Measurements from ENCODE around the gene EDC3. TPM values are rescaled to one million over a fixed set of nuclear protein-coding genes. Genes with fewer than 3 reads are reported as not detected.
"Not testable (repeated sequence)": the region's sequence is repeated elsewhere in the genome, so short reads cannot be mapped to it uniquely, and the experiment has no call there.

EDC3 gene
- total RNA-seq, 1 donor from 2014 or later: 9.5 TPM

GRCh38 chr15:74653426-74654102 is 42.3 kb downstream of the EDC3 start:
- DNase-seq (ENCODE audit: low read depth): peak; percentile 96

GRCh38 chr15:74651242-74651741 is 44.5 kb downstream of the EDC3 start:
- DNase-seq (ENCODE audit: low read depth): peak; percentile 32

DNA sequence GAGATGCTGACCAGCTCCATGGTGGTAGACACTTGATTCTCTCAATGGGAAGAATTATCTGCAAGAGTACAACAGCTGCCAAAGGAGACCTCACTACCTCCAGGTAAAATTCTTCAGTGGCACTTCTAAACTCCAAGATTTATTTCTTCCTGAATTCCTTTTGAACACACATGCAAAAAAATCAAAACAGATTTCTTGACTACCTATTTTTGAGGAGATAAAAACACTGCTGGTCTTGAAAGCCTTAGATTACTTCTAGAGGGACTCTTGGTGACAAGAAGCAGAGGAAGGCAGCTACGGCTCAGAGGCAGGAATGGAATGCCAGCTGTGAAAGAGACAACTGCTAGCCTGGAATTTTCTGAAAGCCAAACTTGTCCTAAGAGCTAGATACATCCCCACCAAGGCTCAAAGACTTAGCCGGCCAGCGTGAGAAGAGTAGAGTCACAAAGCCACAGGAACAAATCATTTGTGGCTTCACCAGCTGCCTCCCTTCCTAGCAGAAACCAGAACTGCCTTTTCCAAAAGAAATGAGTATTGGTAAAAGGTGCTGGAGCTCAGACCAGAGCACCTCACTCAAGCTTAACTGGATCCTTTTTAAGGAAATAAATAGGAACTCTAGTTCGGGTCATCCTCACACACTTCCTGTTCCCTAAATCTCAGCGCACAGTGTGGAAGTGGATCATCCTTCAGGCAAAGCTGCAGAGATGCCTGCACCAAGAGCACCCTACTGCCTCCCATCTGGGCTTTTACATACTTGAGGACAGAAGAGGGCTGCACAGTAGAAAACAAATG is 47.6 kb downstream of the EDC3 start:
- peak; percentile 97 for DNase-seq (ENCODE audit: low read depth)

DNA sequence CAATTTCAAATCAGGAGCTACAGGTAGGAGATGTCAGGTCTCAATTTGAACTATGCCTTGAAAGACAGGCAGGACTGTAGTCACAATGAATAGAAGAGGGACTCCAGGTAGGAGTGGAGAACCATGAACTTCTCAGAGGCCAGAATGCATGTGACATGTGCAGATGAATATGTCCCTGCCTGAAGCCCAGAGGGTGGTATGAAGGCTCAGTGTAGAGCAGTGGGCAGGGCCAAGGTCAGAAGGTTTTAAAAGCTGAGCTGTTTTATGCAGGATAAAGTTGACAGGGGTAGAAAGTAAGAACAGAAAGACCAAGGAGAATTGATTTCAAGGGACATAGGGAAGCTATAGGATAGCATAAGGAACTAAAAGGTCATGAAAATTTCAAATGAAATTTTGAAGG is 49.3 kb downstream of the EDC3 start:
- no peak for DNase-seq (ENCODE audit: low read depth)

DNA sequence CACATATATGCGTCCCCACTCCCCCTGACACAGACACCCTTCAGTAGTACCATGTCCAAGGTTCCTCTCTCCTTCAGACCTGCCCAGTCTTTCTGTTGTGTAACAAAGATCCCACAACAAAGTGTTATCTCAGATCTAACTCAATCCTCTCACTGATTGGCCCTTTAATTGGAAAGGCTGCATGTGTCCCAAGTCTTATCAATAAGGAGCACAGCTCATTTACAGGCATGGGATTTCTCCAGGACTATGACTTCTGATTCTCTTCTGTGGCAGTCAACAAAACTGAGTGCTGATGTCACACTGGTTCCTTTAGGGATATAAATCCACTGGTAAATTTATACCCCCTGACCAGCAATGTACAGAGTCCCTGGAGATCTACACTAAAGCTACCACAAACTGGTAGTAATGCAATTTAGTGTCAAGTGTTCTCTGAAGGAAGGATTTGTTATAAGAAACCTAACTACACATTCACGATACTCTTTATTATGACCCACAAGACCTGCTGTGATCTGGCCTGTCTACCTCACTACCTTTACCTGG is 52.1 kb downstream of the EDC3 start:
- no peak for DNase-seq (ENCODE audit: low read depth)

- no peak for DNase-seq (ENCODE audit: low read depth)
Measured at GRCh38 chr15:74642734-74643664, 52.8 kb downstream of the EDC3 start.

GRCh38 chr15:74642348-74642733 is 53.5 kb downstream of the EDC3 start:
- no peak for DNase-seq (ENCODE audit: low read depth)

- DNase-seq (ENCODE audit: low read depth): no peak
Measured at GRCh38 chr15:74641151-74641550, 54.7 kb downstream of the EDC3 start.

DNA sequence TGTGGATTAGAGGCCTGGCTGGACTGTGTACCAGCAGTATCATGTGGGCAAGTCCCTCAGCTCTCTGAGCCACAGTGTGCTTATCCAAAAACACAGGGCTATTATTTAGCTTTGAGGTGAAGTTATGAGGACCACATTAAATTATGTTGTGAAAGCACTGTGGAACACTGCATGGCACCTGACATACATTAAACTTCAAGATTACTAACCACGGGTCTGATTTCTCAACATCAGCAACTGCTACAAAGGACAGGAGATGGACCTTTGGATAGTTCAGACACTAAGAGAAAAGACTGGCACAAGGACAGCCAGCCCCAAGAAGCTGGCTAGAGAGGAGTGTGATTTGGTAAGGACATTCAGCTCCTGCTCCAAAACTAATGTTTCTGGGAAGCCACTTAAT is 58.8 kb downstream of the EDC3 start:
- DNase-seq (ENCODE audit: low read depth): no peak

GRCh38 chr15:74635228-74635627 is 60.6 kb downstream of the EDC3 start:
- peak; percentile 65 for DNase-seq (ENCODE audit: low read depth)

DNA sequence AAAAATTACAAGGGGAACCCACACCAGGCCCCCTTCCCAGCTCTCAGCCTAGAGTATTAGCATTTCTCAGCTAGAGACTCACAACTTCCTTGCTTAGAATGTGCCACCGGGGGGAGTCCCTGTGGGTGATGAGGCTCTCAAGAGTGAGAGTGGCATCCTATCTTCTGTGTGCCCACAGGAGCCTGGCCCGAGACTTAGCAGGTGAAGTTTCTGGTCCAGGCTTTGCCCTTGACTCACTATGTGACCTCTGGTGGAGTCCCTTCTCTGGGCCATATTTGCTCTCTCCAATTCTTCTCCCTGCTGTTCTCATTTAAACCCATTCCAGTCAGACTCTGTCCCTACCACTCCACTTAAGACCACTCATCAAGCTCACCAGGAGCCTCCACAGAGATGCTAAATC is 62.0 kb downstream of the EDC3 start:
- DNase-seq (ENCODE audit: low read depth): no peak

GRCh38 chr15:74632601-74633000 is 63.2 kb downstream of the EDC3 start:
- no peak for DNase-seq (ENCODE audit: low read depth)

GRCh38 chr15:74631935-74632560 is 63.8 kb downstream of the EDC3 start:
- peak; percentile 64 for DNase-seq (ENCODE audit: low read depth)

DNA sequence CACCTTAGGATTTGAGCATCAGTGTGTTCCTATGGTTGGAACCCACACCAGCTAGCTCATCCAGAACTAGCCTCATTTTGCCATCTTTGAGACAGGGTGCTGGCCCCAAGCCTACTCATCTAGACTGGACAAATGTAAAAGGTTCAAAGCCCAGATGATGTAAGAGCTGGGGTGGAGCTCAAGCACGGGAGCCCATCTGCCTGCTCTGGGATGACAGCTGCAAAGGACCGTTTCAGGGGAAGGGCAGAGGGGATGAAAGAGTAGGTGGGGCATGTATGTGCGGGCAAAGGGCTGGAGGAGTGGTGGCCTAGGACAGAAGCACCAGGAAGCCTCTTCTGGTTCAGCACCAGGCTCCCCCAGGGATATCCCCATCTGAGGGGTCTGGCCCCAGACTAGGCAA is 64.4 kb downstream of the EDC3 start:
- peak; percentile 78 for DNase-seq (ENCODE audit: low read depth)

DNA sequence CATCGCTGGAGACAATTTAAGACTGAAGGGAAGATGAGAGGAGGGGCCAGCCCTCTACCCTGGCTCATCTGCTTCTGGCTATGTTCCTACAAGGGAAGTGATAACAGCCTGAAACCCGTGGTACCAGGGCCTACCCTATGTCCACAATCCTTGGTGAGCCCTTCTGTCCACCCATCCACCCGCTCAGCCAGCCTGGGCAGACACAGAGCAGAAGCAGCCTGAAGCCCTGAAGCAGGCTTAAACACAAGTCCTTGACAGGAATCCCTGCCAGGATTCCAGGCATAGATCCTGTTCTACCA is 64.8 kb downstream of the EDC3 start:
- no peak for DNase-seq (ENCODE audit: low read depth)

- no peak for DNase-seq (ENCODE audit: low read depth)
Measured at GRCh38 chr15:74630284-74631086, 65.3 kb downstream of the EDC3 start.

GRCh38 chr15:74629696-74630095 is 66.1 kb downstream of the EDC3 start:
- DNase-seq (ENCODE audit: low read depth): not testable (repeated sequence)

- DNase-seq (ENCODE audit: low read depth): no peak
Measured at GRCh38 chr15:74628949-74629348, 66.9 kb downstream of the EDC3 start.

- no peak for DNase-seq (ENCODE audit: low read depth)
Measured at GRCh38 chr15:74628199-74628598, 67.6 kb downstream of the EDC3 start.

DNA sequence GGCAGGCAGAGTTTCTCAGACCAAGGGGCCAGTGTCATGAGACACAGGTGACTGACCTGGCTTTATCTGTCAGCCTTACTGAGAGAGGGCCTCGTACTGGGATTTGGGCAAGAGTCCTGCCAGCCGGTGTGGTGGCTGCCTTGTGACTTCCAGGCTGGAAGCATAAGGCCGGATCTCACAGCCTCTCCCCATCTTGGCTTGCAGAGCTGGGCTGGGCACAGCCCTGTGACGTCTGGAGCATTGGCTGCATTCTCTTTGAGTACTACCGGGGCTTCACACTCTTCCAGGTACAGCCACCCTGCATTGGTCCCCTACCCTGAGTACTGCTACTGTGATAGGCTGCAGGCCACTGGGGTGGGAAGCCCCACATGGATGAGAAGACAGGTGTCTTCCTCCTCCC is 68.1 kb downstream of the EDC3 start:
- no peak for DNase-seq (ENCODE audit: low read depth)

All from myocyte (in vitro differentiated cells).